ENCODE measurements around the gene NDOR1.

The NDOR1 gene

GRCh38 chr9:137205126-137206069 lies at the start of gene NDOR1, which contains the start of gene TMEM203:
NDOR1 (plus strand) TSS chr9:137205700; CDS start chr9:137205778, 78 bp downstream.
TMEM203 (minus strand) TSS chr9:137205648; CDS start chr9:137205414, 234 bp downstream.
- peak; percentile 96 for DNase-seq

- peak; percentile 85 for DNase-seq
Measured at GRCh38 chr9:137156567-137157375, 48.7 kb upstream of the NDOR1 start.

GRCh38 chr9:137157618-137158415 lies 47.7 kb upstream of the NDOR1 start:
- peak; percentile 93 for DNase-seq

- peak; percentile 91 for DNase-seq
Measured at GRCh38 chr9:137158625-137159024, 46.9 kb upstream of the NDOR1 start.

- DNase-seq: peak; percentile 76
Measured at GRCh38 chr9:137159105-137160053, 46.1 kb upstream of the NDOR1 start.

- no peak for DNase-seq
Measured at GRCh38 chr9:137160054-137160425, 45.5 kb upstream of the NDOR1 start.

- peak; percentile 37 for DNase-seq
Measured at GRCh38 chr9:137160716-137161557, 44.6 kb upstream of the NDOR1 start.

GRCh38 chr9:137161558-137162486 lies 43.7 kb upstream of the NDOR1 start:
- DNase-seq: peak; percentile 25

GRCh38 chr9:137162505-137163364 lies 42.8 kb upstream of the NDOR1 start:
- peak; percentile 30 for DNase-seq

- DNase-seq: peak; percentile 22
Measured at GRCh38 chr9:137163365-137163715, 42.2 kb upstream of the NDOR1 start.

- no peak for DNase-seq
Measured at GRCh38 chr9:137163805-137164204, 41.7 kb upstream of the NDOR1 start.

GRCh38 chr9:137164370-137165249 lies 40.9 kb upstream of the NDOR1 start:
- DNase-seq: no peak

GRCh38 chr9:137165250-137165836 lies 40.2 kb upstream of the NDOR1 start:
- DNase-seq: no peak

- DNase-seq: peak; percentile 23
Measured at GRCh38 chr9:137166380-137167229, 38.9 kb upstream of the NDOR1 start.

- peak; percentile 86 for DNase-seq
Measured at GRCh38 chr9:137167277-137167746, 38.2 kb upstream of the NDOR1 start.
